Measurements from ENCODE around the gene LETMD1.

GRCh38 chr12:51108136-51108535 is 60.0 kb downstream of the LETMD1 start:
- no peak for TF ChIP-seq POLR2A (IDR thresholded peaks at IDR 0.05)
- TF ChIP-seq CTCF (IDR thresholded peaks at IDR 0.05) = no peak
- TF ChIP-seq POLR2AphosphoS5 (IDR thresholded peaks at IDR 0.05) = no peak

Data from stomach (tissue), 4 donors.